Measurements from ENCODE around the gene NHEJ1.

DNA sequence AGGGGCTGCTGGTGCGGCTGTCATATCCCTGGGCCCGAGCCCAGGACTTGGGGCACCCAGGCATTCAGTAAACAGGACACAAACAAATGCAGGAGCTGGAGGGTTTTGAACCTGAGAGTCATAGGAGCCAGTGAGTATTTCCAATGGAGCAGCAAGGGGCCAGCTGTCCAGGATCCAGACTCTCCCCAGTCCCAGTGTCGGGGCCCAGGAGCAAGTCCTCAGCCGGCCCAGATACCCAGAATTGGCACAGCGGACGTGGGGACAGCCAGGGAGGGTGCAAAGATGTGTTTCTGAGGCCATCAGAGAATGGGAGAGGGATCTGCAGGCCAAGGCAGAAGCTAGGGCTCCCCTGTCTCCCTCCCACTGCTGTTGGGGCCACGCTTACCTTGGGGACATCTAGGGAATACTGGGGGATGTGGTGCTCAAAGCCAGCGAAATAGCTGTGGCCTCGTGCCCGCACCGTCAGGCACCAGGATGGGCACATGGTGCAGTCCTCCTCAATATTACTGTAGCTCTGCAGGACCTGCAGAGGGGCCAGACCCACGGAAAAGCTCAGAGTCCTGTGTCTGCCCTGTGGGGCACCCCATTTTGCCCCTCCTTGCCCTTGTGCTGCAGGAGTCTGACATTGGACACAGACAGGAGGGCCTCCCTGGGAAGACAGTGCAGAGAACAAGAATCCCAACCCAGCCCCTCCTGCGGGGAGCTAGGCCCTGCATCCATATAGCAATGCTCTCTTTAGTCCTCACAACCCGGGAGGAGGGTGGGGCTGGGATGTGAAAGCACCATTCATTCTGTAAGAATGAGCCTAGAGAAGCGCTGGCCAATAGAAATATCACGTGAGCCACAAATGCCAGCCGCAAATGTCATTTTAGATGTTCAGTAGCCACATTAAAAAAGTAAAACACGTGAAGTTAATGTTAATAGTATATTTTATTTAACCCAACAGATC lies 134.7 kb downstream of the NHEJ1 start:
- no peak for TF ChIP-seq POLR2AphosphoS5 (IDR thresholded peaks at IDR 0.05; ENCODE audit: low read depth, low read length)
- TF ChIP-seq, protein P1, sequence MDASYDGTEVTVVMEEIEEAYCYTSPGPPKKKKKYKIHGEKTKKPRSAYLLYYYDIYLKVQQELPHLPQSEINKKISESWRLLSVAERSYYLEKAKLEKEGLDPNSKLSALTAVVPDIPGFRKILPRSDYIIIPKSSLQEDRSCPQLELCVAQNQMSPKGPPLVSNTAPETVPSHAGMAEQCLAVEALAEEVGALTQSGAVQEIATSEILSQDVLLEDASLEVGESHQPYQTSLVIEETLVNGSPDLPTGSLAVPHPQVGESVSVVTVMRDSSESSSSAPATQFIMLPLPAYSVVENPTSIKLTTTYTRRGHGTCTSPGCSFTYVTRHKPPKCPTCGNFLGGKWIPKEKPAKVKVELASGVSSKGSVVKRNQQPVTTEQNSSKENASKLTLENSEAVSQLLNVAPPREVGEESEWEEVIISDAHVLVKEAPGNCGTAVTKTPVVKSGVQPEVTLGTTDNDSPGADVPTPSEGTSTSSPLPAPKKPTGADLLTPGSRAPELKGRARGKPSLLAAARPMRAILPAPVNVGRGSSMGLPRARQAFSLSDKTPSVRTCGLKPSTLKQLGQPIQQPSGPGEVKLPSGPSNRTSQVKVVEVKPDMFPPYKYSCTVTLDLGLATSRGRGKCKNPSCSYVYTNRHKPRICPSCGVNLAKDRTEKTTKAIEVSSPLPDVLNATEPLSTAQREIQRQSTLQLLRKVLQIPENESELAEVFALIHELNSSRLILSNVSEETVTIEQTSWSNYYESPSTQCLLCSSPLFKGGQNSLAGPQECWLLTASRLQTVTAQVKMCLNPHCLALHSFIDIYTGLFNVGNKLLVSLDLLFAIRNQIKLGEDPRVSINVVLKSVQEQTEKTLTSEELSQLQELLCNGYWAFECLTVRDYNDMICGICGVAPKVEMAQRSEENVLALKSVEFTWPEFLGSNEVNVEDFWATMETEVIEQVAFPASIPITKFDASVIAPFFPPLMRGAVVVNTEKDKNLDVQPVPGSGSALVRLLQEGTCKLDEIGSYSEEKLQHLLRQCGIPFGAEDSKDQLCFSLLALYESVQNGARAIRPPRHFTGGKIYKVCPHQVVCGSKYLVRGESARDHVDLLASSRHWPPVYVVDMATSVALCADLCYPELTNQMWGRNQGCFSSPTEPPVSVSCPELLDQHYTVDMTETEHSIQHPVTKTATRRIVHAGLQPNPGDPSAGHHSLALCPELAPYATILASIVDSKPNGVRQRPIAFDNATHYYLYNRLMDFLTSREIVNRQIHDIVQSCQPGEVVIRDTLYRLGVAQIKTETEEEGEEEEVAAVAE (CRISPR knock-in tag; IDR thresholded peaks at IDR 0.05; ENCODE audit: borderline replicate concordance), result no peak

All from HepG2 (cell line).